Measurements from ENCODE around the gene WWC2. TPM values are rescaled to one million over a fixed set of nuclear protein-coding genes. Genes with fewer than 3 reads are reported as not detected.

Gene WWC2
- total RNA-seq, 1 donor from 2014 or later = 39.6 TPM

DNA sequence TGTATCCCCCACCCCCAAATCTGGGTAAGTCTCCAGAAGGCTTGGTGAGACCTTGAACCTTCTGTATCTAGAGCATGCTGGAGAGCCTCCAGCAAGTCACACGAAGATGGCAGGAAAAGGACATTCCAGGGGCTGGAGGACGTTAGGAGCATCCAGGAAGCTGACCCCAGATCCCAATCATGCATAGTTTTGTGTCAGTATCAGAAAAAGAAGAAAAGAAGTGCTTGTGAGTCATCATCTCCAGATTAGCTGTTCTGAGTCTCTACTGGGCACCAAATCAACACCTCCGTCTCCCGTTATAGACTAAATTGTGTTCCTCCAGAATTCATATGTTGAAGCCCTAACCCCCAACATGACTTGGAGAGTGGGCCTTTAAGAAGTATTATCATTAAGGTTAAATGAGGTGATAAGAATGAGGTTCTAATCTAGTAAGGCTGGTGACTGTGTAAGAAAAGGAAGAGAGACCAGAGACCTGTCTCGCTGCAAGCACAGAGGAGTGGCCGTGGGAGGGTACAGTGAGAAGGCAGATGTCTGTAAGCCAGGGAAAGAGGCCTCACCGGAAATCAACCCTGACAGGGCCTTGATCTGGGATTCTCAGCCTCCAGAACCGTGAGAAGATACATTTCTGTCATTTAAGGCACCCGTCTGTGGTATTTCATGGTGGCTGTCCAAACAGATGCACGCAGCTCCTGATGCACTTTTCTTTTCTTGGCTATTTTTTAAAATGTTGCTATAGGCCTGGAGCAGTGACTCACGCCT lies 261.3 kb downstream of the WWC2 start:
- Mint-ChIP-seq H3K36me3 (no peaks in the 10 kb centered on the region), H3K4me3 (no peak overlapping the region), H3K27ac (peak overlapping the region; percentile 31), H3K4me1 (peaks cover 31% of the 10 kb centered on the region), H3K27me3 (ENCODE audit: insufficient read depth, low read depth) (peaks cover 11% of the 10 kb centered on the region), H3K9me3 (peaks cover 8% of the 10 kb centered on the region)
- Histone ChIP-seq H3K4me3 (no peak overlapping the region), H3K27me3 (no peaks in the 10 kb centered on the region), H3K79me2 (ENCODE audit: low read depth) (no peaks in the 10 kb centered on the region), H3K4me1 (peaks cover 9% of the 10 kb centered on the region), H2AFZ (replicated peaks) (no peak overlapping the region), H3K9ac (no peak overlapping the region), H3K4me2 (no peak overlapping the region), H3F3A (ENCODE audit: low read depth) (no peaks in the 10 kb centered on the region), H3K36me3 (no peaks in the 10 kb centered on the region), H3K9me3 (ENCODE audit: low read depth) (no peaks in the 10 kb centered on the region), H3K27ac (no peak overlapping the region), H4K20me1 (ENCODE audit: low read depth) (no peaks in the 10 kb centered on the region)
- no peak for DNase-seq (ENCODE audit: low spot score)
- no peak for TF ChIP-seq EZH2 (IDR thresholded peaks at IDR 0.05)
- TF ChIP-seq EZH2phosphoT487 (IDR thresholded peaks at IDR 0.05) = no peak
- TF ChIP-seq, protein P1, sequence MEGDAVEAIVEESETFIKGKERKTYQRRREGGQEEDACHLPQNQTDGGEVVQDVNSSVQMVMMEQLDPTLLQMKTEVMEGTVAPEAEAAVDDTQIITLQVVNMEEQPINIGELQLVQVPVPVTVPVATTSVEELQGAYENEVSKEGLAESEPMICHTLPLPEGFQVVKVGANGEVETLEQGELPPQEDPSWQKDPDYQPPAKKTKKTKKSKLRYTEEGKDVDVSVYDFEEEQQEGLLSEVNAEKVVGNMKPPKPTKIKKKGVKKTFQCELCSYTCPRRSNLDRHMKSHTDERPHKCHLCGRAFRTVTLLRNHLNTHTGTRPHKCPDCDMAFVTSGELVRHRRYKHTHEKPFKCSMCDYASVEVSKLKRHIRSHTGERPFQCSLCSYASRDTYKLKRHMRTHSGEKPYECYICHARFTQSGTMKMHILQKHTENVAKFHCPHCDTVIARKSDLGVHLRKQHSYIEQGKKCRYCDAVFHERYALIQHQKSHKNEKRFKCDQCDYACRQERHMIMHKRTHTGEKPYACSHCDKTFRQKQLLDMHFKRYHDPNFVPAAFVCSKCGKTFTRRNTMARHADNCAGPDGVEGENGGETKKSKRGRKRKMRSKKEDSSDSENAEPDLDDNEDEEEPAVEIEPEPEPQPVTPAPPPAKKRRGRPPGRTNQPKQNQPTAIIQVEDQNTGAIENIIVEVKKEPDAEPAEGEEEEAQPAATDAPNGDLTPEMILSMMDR (IDR thresholded peaks at IDR 0.05) = no peak

DNA sequence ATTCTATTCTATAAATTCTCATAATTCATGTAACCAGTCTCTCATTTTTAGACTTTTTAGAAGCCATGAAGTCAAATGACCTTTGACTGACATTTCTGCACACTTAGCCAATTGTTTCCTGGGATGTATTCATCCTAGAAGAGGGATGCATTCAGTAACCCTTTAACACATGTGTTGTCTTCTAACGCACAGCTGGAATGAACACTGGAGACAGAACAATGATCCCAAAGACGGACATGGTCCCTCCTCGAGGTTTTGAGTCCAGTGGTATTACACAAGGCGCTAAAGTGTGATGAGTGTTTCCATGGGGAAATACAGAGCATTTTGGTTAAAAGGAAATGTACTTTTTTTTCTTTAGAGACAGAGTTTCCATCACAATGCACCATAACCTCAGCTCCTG lies 263.0 kb downstream of the WWC2 start:
- Histone ChIP-seq H3K36me3 (no peaks in the 10 kb centered on the region), H3K9ac (no peak overlapping the region), H4K20me1 (ENCODE audit: low read depth) (no peaks in the 10 kb centered on the region), H2AFZ (replicated peaks) (no peak overlapping the region), H3K27ac (no peak overlapping the region), H3K4me3 (no peak overlapping the region), H3K9me3 (ENCODE audit: low read depth) (no peaks in the 10 kb centered on the region), H3K4me1 (peaks cover 9% of the 10 kb centered on the region), H3F3A (ENCODE audit: low read depth) (no peaks in the 10 kb centered on the region), H3K27me3 (no peaks in the 10 kb centered on the region), H3K79me2 (ENCODE audit: low read depth) (no peaks in the 10 kb centered on the region), H3K4me2 (no peak overlapping the region)
- no peak overlapping the region for H3K4me3 Mint-ChIP-seq
- DNase-seq (ENCODE audit: low spot score) = no peak
- H3K4me1 Mint-ChIP-seq = peaks cover 27% of the 10 kb centered on the region
- H3K27ac Mint-ChIP-seq = no peak overlapping the region
- H3K9me3 Mint-ChIP-seq = peaks cover 8% of the 10 kb centered on the region
- no peaks in the 10 kb centered on the region for H3K36me3 Mint-ChIP-seq
- peaks cover 13% of the 10 kb centered on the region for H3K27me3 Mint-ChIP-seq (ENCODE audit: insufficient read depth, low read depth)
- TF ChIP-seq EZH2 (IDR thresholded peaks at IDR 0.05) (no peak), EZH2phosphoT487 (IDR thresholded peaks at IDR 0.05) (no peak)
- TF ChIP-seq, protein P1 (IDR thresholded peaks at IDR 0.05) = no peak

DNA sequence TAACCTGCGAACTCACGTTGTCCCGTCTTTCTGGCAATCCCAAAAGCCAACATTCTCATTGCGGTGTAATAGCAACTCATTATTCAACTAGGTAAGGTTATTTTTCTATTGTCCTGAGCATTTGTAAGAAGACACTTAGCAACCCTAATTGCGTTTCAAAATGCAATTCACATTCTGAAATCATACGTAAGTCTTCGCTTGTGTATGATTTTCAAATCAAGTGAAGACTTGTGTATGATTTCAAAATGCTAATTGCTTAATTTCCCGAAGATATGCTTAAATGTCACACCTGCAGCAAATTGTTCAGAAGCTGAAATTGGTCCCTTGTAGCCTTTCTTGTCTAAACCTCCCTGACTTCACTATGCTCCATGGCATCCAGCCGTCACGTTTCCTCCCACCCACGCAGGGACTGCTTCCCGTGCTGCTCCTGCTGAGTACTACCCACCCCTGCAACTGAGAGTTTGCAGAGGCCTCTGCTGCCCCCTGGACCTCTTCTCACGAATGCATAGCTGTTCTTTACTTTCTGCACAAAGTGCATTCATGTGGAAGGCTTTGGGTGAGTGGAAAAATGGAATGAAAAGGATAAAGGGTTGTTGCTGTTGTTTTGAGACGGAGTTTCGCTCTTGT lies 264.0 kb downstream of the WWC2 start:
- H3K27ac Mint-ChIP-seq = no peak overlapping the region
- H3K9me3 ChIP-seq (ENCODE audit: low read depth) = no peaks in the 10 kb centered on the region
- H3K4me1 ChIP-seq = peaks cover 9% of the 10 kb centered on the region
- H3F3A ChIP-seq (ENCODE audit: low read depth) = no peaks in the 10 kb centered on the region
- no peak overlapping the region for H3K4me3 Mint-ChIP-seq
- H3K9ac ChIP-seq = no peak overlapping the region
- DNase-seq (ENCODE audit: low spot score) = peak; percentile 35
- no peaks in the 10 kb centered on the region for H3K36me3 Mint-ChIP-seq
- H3K27me3 ChIP-seq = no peaks in the 10 kb centered on the region
- no peaks in the 10 kb centered on the region for H3K36me3 ChIP-seq
- H3K9me3 Mint-ChIP-seq = peaks cover 8% of the 10 kb centered on the region
- H3K4me1 Mint-ChIP-seq = peaks cover 27% of the 10 kb centered on the region
- no peak for TF ChIP-seq EZH2phosphoT487 (IDR thresholded peaks at IDR 0.05)
- TF ChIP-seq, protein P1 (IDR thresholded peaks at IDR 0.05) = peak; percentile 36
- H3K27me3 Mint-ChIP-seq (ENCODE audit: insufficient read depth, low read depth) = peaks cover 13% of the 10 kb centered on the region
- H3K4me3 ChIP-seq = no peak overlapping the region
- no peak overlapping the region for H3K4me2 ChIP-seq
- no peaks in the 10 kb centered on the region for H3K79me2 ChIP-seq (ENCODE audit: low read depth)
- no peak overlapping the region for H3K27ac ChIP-seq
- H4K20me1 ChIP-seq (ENCODE audit: low read depth) = no peaks in the 10 kb centered on the region
- H2AFZ ChIP-seq (replicated peaks) = no peak overlapping the region
